HEK293 (cell line): Measurements from ENCODE around the gene RNF31.

Experiments
- CTCF ChIA-PET: fragments of 350-600 bp; formaldehyde crosslinking; extraction: SDS; loops from one replicate; lab custom pipeline; 2021; ENCODE audit warnings: antibody characterized with exemption; lab: Yijun Ruan, JAX
- POLR2A ChIA-PET: fragments of 300-600 bp; formaldehyde crosslinking; extraction: SDS; loops from one replicate; lab custom pipeline; 2020; ENCODE audit warnings: antibody characterized with exemption, inconsistent platforms; lab: Yijun Ruan, JAX
- H3K27ac ChIP-seq: fragments of 200-500 bp; sonication (Bioruptor generic); 2 replicates; pipeline ENCODE4 v1.5.1; 2014; ENCODE audit warnings: low read depth, low read length, control low read depth, inconsistent platforms; ENCODE audit errors: extremely low read depth
- H3K36me3 ChIP-seq, 2 experiments: fragments of 200-500 bp in 1 of 2; sonication (Bioruptor generic) in 1 of 2; 1 replicate in 1 of 2; 2 replicates in 1 of 2; pipeline ENCODE4 v1.5.1; 2014 to 2017; ENCODE audit warnings: inconsistent platforms in 2 of 2, low read length in 2 of 2; ENCODE audit not compliant: control insufficient read depth in 2 of 2, insufficient read depth in 1 of 2
- H3K4me1 ChIP-seq: fragments of 200-500 bp; sonication (Bioruptor generic); 2 replicates; pipeline ENCODE4 v1.5.1; 2014; ENCODE audit warnings: mild to moderate bottlenecking, low read length, inconsistent platforms; ENCODE audit not compliant: control insufficient read depth, insufficient read depth
- H3K4me3 ChIP-seq: 2 replicates; pipeline ENCODE4 v1.5.1; 2011; ENCODE audit warnings: low read depth, mild to moderate bottlenecking, control low read depth, low read length, moderate library complexity
- H3K9me3 ChIP-seq: fragments of 200-500 bp; sonication (Bioruptor generic); 2 replicates; pipeline ENCODE4 v1.5.1; 2014; ENCODE audit warnings: low read depth, low read length, inconsistent platforms; ENCODE audit not compliant: control insufficient read depth, insufficient read depth
- GLIS1 ChIP-seq: fragments of 450-650 bp; formaldehyde crosslinking; IDR thresholded peaks from 2 replicates; pipeline ENCODE4 v1.5.1; 2016; ENCODE audit warnings: missing biosample characterization, missing genetic modification characterization
- HOXC10 ChIP-seq: sonication (generic); formaldehyde crosslinking; IDR thresholded peaks from 2 replicates; pipeline ENCODE4 v1.8.1; 2023; ENCODE audit warnings: mild to moderate bottlenecking, missing genetic modification reagents
- HOXD13 ChIP-seq: sonication (generic); formaldehyde crosslinking; IDR thresholded peaks from 2 replicates; pipeline ENCODE4 v1.8.0; 2022; ENCODE audit warnings: missing genetic modification reagents, borderline replicate concordance
- YY2 ChIP-seq: fragments of 450-650 bp; formaldehyde crosslinking; IDR thresholded peaks from 2 replicates; pipeline ENCODE4 v1.5.1; 2016; ENCODE audit warnings: missing biosample characterization, missing genetic modification characterization
- ZFP69B ChIP-seq: fragments of 450-650 bp; formaldehyde crosslinking; IDR thresholded peaks from 2 replicates; pipeline ENCODE4 v1.5.1; 2016; ENCODE audit warnings: missing biosample characterization, missing genetic modification characterization
- ZNF112 ChIP-seq: fragments of 450-650 bp; formaldehyde crosslinking; IDR thresholded peaks from 2 replicates; pipeline ENCODE4 v1.5.0; 2017; ENCODE audit warnings: missing biosample characterization, missing genetic modification characterization
- ZNF121 ChIP-seq: fragments of 450-650 bp; formaldehyde crosslinking; IDR thresholded peaks from 2 replicates; pipeline ENCODE4 v1.5.1; 2016; ENCODE audit warnings: missing biosample characterization, missing genetic modification characterization
- ZNF174 ChIP-seq: fragments of 450-650 bp; formaldehyde crosslinking; IDR thresholded peaks from 2 replicates; pipeline ENCODE4 v1.5.0; 2017; ENCODE audit warnings: missing biosample characterization, mild to moderate bottlenecking, missing genetic modification characterization
- ZNF184 ChIP-seq: fragments of 450-650 bp; IDR thresholded peaks from 2 replicates; pipeline ENCODE4 v1.5.1; 2018; ENCODE audit warnings: missing biosample characterization, mild to moderate bottlenecking, missing genetic modification characterization
- ZNF2 ChIP-seq: fragments of 450-650 bp; formaldehyde crosslinking; IDR thresholded peaks from 2 replicates; pipeline ENCODE4 v1.5.1; 2016; ENCODE audit warnings: missing biosample characterization, missing genetic modification characterization
- ZNF274 ChIP-seq, 2 experiments: fragments of 200-500 bp in 1 of 2; fragments of 450-650 bp in 1 of 2; sonication (Bioruptor generic) in 1 of 2; formaldehyde crosslinking in 1 of 2; IDR thresholded peaks; 2 replicates each; pipeline versions ENCODE4 v1.5.1 to v1.6.1; 2014 to 2016; ENCODE audit warnings: borderline replicate concordance in 1 of 2, inconsistent platforms in 1 of 2, low read length in 1 of 2, missing biosample characterization in 1 of 2, missing genetic modification characterization in 1 of 2
- ZNF302 ChIP-seq: fragments of 450-650 bp; formaldehyde crosslinking; IDR thresholded peaks from 2 replicates; pipeline ENCODE4 v1.5.1; 2016; ENCODE audit warnings: missing biosample characterization, missing genetic modification characterization, low read depth
- ZNF626 ChIP-seq: fragments of 450-650 bp; sonication (Bioruptor Pico); formaldehyde crosslinking; IDR thresholded peaks from 2 replicates; pipeline ENCODE4 v1.5.1; 2018; ENCODE audit warnings: missing biosample characterization, missing genetic modification characterization, inconsistent platforms
- ZNF747 ChIP-seq: fragments of 450-650 bp; formaldehyde crosslinking; IDR thresholded peaks from 2 replicates; pipeline ENCODE4 v1.5.1; 2016; ENCODE audit warnings: missing biosample characterization, missing genetic modification characterization
- ZNF837 ChIP-seq: fragments of 450-650 bp; formaldehyde crosslinking; IDR thresholded peaks from 2 replicates; pipeline ENCODE4 v1.5.1; 2016; ENCODE audit warnings: missing biosample characterization, missing genetic modification characterization
- TF ChIP-seq, protein P1 (sequence below): fragments of 450-650 bp; formaldehyde crosslinking; IDR thresholded peaks from 2 replicates; pipeline ENCODE4 v1.5.1; 2016; ENCODE audit warnings: missing biosample characterization, missing genetic modification characterization
- TF ChIP-seq, protein P2 (sequence below): fragments of 450-650 bp; formaldehyde crosslinking; IDR thresholded peaks from 2 replicates; pipeline ENCODE4 v1.5.1; 2017; ENCODE audit warnings: missing biosample characterization, mild to moderate bottlenecking, missing genetic modification characterization, moderate library complexity
- TF ChIP-seq, protein P3 (sequence below): fragments of 450-650 bp; formaldehyde crosslinking; IDR thresholded peaks from 2 replicates; pipeline ENCODE4 v1.5.1; 2016; ENCODE audit warnings: missing biosample characterization, missing genetic modification characterization
- TF ChIP-seq, protein P4 (sequence below): fragments of 450-650 bp; formaldehyde crosslinking; IDR thresholded peaks from 2 replicates; pipeline ENCODE4 v1.5.1; 2016; ENCODE audit warnings: missing biosample characterization, missing genetic modification characterization, low read depth
- TF ChIP-seq, protein P5 (sequence below): fragments of 450-650 bp; formaldehyde crosslinking; IDR thresholded peaks from 2 replicates; pipeline ENCODE4 v1.5.1; 2016; ENCODE audit warnings: missing biosample characterization, missing genetic modification characterization
- TF ChIP-seq, protein P6 (sequence below): fragments of 450-650 bp; formaldehyde crosslinking; IDR thresholded peaks from 2 replicates; pipeline ENCODE4 v1.5.1; 2017; ENCODE audit warnings: missing biosample characterization, missing genetic modification characterization

RNF31 gene

DNA sequence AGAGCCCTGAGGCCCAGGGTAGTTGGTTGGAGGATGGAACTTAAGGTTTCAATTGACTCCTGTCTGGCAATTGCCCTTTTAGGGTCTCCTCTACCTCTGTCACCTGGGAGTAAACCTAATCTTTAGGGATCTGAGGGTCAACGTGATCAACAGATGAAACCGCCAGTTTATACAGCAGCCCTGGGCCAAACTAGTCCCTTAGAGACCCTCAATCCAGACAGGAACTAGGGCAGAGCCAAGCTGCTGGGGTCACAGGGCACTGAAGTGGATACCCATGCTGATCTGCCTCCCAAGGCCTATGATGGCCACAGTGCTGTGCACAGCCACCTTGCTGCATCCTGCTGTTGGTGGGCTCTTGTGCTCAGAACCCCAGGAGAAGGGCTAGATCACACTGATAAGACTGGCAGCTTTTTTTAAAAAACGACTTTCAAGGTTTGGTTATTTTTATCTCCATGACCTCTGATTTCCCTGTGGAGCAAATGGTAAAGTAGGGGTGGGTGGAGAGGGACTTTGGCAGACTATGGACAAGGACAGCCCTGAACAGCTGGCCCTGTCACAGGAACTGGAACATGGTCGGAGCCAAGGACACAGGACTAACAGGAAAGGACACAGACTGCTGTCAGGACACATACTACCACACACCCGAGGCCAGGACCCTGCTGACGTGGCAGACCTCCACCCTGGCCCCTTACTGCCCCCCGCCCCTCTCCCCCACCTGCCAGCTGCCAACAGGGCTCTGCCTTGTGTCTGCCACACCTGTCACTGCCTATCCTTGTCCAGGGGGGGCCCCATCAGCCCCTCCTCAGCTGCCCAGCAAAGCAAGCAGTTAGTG lies 16.4 kb upstream of the RNF31 start:
- H3K9me3 ChIP-seq = no peaks in the 10 kb centered on the region
- H3K27ac ChIP-seq = no peak overlapping the region
- no peak overlapping the region for H3K4me3 ChIP-seq
- no peaks in the 10 kb centered on the region for H3K4me1 ChIP-seq
- H3K36me3 ChIP-seq = no peaks in the 10 kb centered on the region
- POLR2A ChIA-PET = no interaction called here
- CTCF ChIA-PET = no interaction called here
- no peak for TF ChIP-seq ZNF184
- TF ChIP-seq, protein P1, sequence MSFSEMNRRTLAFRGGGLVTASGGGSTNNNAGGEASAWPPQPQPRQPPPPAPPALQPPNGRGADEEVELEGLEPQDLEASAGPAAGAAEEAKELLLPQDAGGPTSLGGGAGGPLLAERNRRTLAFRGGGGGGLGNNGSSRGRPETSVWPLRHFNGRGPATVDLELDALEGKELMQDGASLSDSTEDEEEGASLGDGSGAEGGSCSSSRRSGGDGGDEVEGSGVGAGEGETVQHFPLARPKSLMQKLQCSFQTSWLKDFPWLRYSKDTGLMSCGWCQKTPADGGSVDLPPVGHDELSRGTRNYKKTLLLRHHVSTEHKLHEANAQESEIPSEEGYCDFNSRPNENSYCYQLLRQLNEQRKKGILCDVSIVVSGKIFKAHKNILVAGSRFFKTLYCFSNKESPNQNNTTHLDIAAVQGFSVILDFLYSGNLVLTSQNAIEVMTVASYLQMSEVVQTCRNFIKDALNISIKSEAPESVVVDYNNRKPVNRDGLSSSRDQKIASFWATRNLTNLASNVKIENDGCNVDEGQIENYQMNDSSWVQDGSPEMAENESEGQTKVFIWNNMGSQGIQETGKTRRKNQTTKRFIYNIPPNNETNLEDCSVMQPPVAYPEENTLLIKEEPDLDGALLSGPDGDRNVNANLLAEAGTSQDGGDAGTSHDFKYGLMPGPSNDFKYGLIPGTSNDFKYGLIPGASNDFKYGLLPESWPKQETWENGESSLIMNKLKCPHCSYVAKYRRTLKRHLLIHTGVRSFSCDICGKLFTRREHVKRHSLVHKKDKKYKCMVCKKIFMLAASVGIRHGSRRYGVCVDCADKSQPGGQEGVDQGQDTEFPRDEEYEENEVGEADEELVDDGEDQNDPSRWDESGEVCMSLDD = no peak
- TF ChIP-seq, protein P2, sequence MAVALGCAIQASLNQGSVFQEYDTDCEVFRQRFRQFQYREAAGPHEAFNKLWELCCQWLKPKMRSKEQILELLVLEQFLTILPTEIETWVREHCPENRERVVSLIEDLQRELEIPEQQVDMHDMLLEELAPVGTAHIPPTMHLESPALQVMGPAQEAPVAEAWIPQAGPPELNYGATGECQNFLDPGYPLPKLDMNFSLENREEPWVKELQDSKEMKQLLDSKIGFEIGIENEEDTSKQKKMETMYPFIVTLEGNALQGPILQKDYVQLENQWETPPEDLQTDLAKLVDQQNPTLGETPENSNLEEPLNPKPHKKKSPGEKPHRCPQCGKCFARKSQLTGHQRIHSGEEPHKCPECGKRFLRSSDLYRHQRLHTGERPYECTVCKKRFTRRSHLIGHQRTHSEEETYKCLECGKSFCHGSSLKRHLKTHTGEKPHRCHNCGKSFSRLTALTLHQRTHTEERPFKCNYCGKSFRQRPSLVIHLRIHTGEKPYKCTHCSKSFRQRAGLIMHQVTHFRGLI (tag by site-specific recombination) = no peak

DNA sequence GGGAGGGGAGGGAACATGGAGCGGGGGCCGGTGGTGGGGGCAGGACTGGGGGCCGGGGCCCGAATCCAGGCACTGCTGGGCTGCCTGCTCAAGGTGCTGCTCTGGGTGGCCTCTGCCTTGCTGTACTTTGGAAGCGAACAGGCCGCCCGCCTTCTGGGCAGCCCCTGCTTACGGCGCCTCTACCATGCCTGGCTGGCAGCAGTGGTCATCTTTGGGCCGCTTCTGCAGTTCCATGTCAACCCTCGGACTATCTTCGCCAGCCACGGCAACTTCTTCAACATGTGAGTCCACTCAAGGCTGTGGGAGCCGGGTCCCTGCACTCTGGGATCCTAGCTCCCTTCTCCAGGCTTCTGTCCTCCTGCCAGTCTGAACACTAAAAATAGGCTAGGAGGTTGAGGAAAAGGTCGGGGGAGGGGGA lies 15.7 kb upstream of the RNF31 start:
- no peak for TF ChIP-seq ZNF626 (tag by site-specific recombination)
- TF ChIP-seq, protein P2 (tag by site-specific recombination) = no peak
- TF ChIP-seq ZNF112 = no peak
- TF ChIP-seq ZNF302 = no peak
- TF ChIP-seq, protein P3, sequence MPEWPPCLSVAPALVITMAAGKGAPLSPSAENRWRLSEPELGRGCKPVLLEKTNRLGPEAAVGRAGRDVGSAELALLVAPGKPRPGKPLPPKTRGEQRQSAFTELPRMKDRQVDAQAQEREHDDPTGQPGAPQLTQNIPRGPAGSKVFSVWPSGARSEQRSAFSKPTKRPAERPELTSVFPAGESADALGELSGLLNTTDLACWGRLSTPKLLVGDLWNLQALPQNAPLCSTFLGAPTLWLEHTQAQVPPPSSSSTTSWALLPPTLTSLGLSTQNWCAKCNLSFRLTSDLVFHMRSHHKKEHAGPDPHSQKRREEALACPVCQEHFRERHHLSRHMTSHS (tag by site-specific recombination) = no peak
- TF ChIP-seq ZNF121 (tag by site-specific recombination) = no peak
- TF ChIP-seq, protein P4, sequence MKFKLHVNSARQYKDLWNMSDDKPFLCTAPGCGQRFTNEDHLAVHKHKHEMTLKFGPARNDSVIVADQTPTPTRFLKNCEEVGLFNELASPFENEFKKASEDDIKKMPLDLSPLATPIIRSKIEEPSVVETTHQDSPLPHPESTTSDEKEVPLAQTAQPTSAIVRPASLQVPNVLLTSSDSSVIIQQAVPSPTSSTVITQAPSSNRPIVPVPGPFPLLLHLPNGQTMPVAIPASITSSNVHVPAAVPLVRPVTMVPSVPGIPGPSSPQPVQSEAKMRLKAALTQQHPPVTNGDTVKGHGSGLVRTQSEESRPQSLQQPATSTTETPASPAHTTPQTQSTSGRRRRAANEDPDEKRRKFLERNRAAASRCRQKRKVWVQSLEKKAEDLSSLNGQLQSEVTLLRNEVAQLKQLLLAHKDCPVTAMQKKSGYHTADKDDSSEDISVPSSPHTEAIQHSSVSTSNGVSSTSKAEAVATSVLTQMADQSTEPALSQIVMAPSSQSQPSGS (tag by site-specific recombination) = no peak
- TF ChIP-seq, protein P5, sequence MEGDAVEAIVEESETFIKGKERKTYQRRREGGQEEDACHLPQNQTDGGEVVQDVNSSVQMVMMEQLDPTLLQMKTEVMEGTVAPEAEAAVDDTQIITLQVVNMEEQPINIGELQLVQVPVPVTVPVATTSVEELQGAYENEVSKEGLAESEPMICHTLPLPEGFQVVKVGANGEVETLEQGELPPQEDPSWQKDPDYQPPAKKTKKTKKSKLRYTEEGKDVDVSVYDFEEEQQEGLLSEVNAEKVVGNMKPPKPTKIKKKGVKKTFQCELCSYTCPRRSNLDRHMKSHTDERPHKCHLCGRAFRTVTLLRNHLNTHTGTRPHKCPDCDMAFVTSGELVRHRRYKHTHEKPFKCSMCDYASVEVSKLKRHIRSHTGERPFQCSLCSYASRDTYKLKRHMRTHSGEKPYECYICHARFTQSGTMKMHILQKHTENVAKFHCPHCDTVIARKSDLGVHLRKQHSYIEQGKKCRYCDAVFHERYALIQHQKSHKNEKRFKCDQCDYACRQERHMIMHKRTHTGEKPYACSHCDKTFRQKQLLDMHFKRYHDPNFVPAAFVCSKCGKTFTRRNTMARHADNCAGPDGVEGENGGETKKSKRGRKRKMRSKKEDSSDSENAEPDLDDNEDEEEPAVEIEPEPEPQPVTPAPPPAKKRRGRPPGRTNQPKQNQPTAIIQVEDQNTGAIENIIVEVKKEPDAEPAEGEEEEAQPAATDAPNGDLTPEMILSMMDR (tag by site-specific recombination) = no peak
- no peak for TF ChIP-seq ZFP69B (tag by site-specific recombination)
- no peak for TF ChIP-seq ZNF747
- no peak for TF ChIP-seq ZNF174 (tag by site-specific recombination)
- no peak for TF ChIP-seq HOXD13 (CRISPR knock-in tag)
- no peak for TF ChIP-seq HOXC10 (CRISPR knock-in tag)
- no peak for TF ChIP-seq ZNF837 (tag by site-specific recombination)
- no peak for TF ChIP-seq GLIS1 (tag by site-specific recombination)
- no peak for TF ChIP-seq YY2 (tag by site-specific recombination)
- TF ChIP-seq ZNF2 (tag by site-specific recombination) = no peak
- TF ChIP-seq, protein P6, sequence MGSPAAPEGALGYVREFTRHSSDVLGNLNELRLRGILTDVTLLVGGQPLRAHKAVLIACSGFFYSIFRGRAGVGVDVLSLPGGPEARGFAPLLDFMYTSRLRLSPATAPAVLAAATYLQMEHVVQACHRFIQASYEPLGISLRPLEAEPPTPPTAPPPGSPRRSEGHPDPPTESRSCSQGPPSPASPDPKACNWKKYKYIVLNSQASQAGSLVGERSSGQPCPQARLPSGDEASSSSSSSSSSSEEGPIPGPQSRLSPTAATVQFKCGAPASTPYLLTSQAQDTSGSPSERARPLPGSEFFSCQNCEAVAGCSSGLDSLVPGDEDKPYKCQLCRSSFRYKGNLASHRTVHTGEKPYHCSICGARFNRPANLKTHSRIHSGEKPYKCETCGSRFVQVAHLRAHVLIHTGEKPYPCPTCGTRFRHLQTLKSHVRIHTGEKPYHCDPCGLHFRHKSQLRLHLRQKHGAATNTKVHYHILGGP = no peak
- TF ChIP-seq ZNF274 (IDR thresholded peaks at IDR 0.05; ENCODE audit: low read length) = no peak
- TF ChIP-seq ZNF274 (tag by site-specific recombination; IDR thresholded peaks at IDR 0.05; ENCODE audit: borderline replicate concordance) = no peak
- no peaks in the 10 kb centered on the region for H3K4me1 ChIP-seq
- CTCF ChIA-PET = no interaction called here
- H3K27ac ChIP-seq = no peak overlapping the region
- H3K9me3 ChIP-seq = no peaks in the 10 kb centered on the region
- H3K36me3 ChIP-seq = no peaks in the 10 kb centered on the region
- POLR2A ChIA-PET = no interaction called here
- H3K4me3 ChIP-seq = no peak overlapping the region
